ENCODE results near the gene RETREG1. TPM values are rescaled to one million over a fixed set of nuclear protein-coding genes. Genes with fewer than 3 reads are reported as not detected.

The RETREG1 gene
- total RNA-seq, 1 donor from 2014 or later: 2.9 TPM

GRCh38 chr5:16504571-16504970 lies 112.2 kb downstream of the RETREG1 start:
- H3K9me3 ChIP-seq: no peaks in the 10 kb centered on the region
- H3K36me3 ChIP-seq: no peaks in the 10 kb centered on the region
- H3K4me1 ChIP-seq: peaks cover 0 to 3% of the 10 kb centered on the region in 2 donors
- TF ChIP-seq, protein P1, sequence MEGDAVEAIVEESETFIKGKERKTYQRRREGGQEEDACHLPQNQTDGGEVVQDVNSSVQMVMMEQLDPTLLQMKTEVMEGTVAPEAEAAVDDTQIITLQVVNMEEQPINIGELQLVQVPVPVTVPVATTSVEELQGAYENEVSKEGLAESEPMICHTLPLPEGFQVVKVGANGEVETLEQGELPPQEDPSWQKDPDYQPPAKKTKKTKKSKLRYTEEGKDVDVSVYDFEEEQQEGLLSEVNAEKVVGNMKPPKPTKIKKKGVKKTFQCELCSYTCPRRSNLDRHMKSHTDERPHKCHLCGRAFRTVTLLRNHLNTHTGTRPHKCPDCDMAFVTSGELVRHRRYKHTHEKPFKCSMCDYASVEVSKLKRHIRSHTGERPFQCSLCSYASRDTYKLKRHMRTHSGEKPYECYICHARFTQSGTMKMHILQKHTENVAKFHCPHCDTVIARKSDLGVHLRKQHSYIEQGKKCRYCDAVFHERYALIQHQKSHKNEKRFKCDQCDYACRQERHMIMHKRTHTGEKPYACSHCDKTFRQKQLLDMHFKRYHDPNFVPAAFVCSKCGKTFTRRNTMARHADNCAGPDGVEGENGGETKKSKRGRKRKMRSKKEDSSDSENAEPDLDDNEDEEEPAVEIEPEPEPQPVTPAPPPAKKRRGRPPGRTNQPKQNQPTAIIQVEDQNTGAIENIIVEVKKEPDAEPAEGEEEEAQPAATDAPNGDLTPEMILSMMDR (IDR thresholded peaks at IDR 0.05): no peak
- no peak overlapping the region for H3K27ac ChIP-seq
- no peaks in the 10 kb centered on the region for H3K27me3 ChIP-seq
- no peak overlapping the region for H3K4me3 ChIP-seq
- intact Hi-C loops (cut with DNase I): no loop called here
- DNase-seq (ENCODE audit: low spot score in 2 of 2): no peak

DNA sequence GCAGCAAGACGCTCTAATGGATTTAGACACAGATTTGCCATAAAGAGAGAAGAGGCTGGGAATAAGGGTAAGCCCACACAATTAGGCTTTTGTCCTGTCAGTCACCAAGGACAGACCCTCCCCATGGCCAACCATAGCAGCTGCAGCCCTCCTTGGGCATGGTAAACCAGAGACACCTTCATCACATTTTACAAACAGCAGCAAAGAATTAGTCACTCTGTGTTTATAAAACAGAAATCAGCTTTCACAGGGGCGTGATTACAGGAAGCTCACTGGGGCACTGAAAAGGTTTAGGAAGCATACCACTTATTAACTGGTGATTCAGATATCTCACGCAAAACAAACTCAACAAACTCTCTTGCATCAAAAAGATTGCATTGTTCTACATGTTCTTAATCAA lies 113.9 kb downstream of the RETREG1 start:
- intact Hi-C loops (cut with DNase I): no loop called here
- Histone ChIP-seq H3K4me3 (no peak overlapping the region), H3K4me1 (no peaks in the 10 kb centered on the region), H3K27me3 (no peaks in the 10 kb centered on the region), H3K9me3 (no peaks in the 10 kb centered on the region), H3K27ac (no peak overlapping the region), H3K36me3 (no peaks in the 10 kb centered on the region)
- TF ChIP-seq, protein P1 (IDR thresholded peaks at IDR 0.05): no peak
- DNase-seq (ENCODE audit: low spot score in 2 of 2): no peak

DNA sequence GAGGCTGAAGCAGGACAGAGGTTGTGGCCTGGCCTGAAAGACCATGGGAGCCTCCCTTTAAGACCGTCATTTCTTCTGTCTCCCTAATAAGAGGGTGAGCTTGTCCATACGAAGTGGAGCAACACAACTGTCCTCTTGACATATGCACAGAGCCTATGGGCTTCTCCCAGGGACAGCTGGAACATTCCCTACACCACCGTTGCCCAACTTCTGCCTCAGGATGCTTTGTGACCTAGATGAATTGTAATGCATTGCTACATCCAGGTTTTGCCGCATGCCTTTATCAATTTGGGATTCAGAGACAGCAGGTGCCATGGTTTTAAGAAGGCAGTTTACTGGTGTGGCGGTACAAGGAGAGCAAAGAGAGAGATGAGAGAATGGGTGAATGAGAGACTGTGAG lies 116.8 kb downstream of the RETREG1 start:
- H3K4me1 ChIP-seq: no peaks in the 10 kb centered on the region
- H3K27ac ChIP-seq: no peak overlapping the region
- no peak for DNase-seq (ENCODE audit: low spot score in 2 of 2)
- peaks cover 0 to 6% of the 10 kb centered on the region in 2 donors for H3K9me3 ChIP-seq
- no peaks in the 10 kb centered on the region for H3K27me3 ChIP-seq
- no peak overlapping the region for H3K4me3 ChIP-seq
- no peaks in the 10 kb centered on the region for H3K36me3 ChIP-seq
- TF ChIP-seq, protein P1 (IDR thresholded peaks at IDR 0.05): no peak
- intact Hi-C loops (cut with DNase I): no loop called here

GRCh38 chr5:16497546-16497945 lies 119.3 kb downstream of the RETREG1 start:
- peaks cover 0 to 10% of the 10 kb centered on the region in 2 donors for H3K9me3 ChIP-seq
- TF ChIP-seq, protein P1 (IDR thresholded peaks at IDR 0.05): no peak
- H3K36me3 ChIP-seq: no peaks in the 10 kb centered on the region
- H3K27ac ChIP-seq: no peak overlapping the region
- DNase-seq (ENCODE audit: low spot score in 2 of 2): no peak
- no peaks in the 10 kb centered on the region for H3K27me3 ChIP-seq
- no peaks in the 10 kb centered on the region for H3K4me1 ChIP-seq
- intact Hi-C loops (cut with DNase I): no loop called here
- no peak overlapping the region for H3K4me3 ChIP-seq

DNA sequence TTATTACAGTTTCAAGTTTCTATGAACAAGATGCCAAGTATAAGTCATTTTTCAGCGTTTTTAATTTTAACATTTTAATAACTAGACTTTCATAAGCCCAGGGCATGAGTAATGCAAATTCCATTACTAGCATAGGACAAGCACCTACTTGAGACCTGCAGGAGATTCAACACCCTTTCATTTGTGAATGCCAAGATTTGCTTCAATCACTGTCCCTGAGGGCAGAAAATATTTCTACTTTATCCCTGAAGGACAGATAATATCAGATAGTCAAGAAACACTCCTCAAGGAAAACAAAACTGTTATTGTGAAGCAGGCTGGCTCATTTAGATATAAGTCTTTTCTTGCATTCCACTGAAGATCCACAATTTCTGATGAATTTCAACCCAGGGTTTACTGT lies 123.5 kb downstream of the RETREG1 start:
- H3K9me3 ChIP-seq: peaks cover 0 to 10% of the 10 kb centered on the region in 2 donors
- H3K27ac ChIP-seq: no peak overlapping the region
- no peaks in the 10 kb centered on the region for H3K27me3 ChIP-seq
- no peaks in the 10 kb centered on the region for H3K36me3 ChIP-seq
- no peak for DNase-seq (ENCODE audit: low spot score in 2 of 2)
- intact Hi-C loops (cut with DNase I): no loop called here
- H3K4me3 ChIP-seq: no peak overlapping the region
- TF ChIP-seq, protein P1 (IDR thresholded peaks at IDR 0.05): no peak
- H3K4me1 ChIP-seq: no peaks in the 10 kb centered on the region
